Smooth muscle cell (in vitro differentiated cells): ENCODE data around the gene ZNF747. TPM values are rescaled to one million over a fixed set of nuclear protein-coding genes. Genes with fewer than 3 reads are reported as not detected.
A peak's percentile ranks its signal among the peaks of the same experiment; 100 is the strongest.

Experiments
- DNase-seq: peaks from one replicate; lab custom pipeline; 2025; ENCODE audit not compliant: unreplicated experiment; lab: John Stamatoyannopoulos, UW
- H2AFZ ChIP-seq: fragments of 200-600 bp; sonication (generic); 2 replicates; pipeline ENCODE4 v1.6.0; 2016; ENCODE audit warnings: antibody characterized with exemption, low read depth, mild to moderate bottlenecking
- H3F3A ChIP-seq: fragments of 200-600 bp; sonication (generic); 2 replicates; pipeline ENCODE4 v1.6.0; 2017; ENCODE audit warnings: antibody characterized with exemption, low read depth
- H3K27ac ChIP-seq: fragments of 200-600 bp; sonication (generic); 2 replicates; pipeline ENCODE4 v1.5.1; 2016; ENCODE audit warnings: low read depth, mild to moderate bottlenecking
- H3K27me3 ChIP-seq: fragments of 200-600 bp; sonication (generic); 2 replicates; pipeline ENCODE4 v1.6.1; 2016; ENCODE audit warnings: low read depth, mild to moderate bottlenecking
- H3K36me3 ChIP-seq: fragments of 200-600 bp; sonication (generic); 2 replicates; pipeline ENCODE4 v1.5.1; 2016; ENCODE audit warnings: low read depth
- H3K4me1 ChIP-seq: fragments of 200-600 bp; sonication (generic); 2 replicates; pipeline ENCODE4 v1.5.1; 2016; ENCODE audit warnings: low read depth
- H3K4me2 ChIP-seq: fragments of 200-600 bp; sonication (generic); 2 replicates; pipeline ENCODE4 v1.6.0; 2016; ENCODE audit warnings: mild to moderate bottlenecking
- H3K4me3 ChIP-seq: fragments of 200-600 bp; sonication (generic); 2 replicates; pipeline ENCODE4 v1.5.1; 2016; ENCODE audit warnings: mild to moderate bottlenecking
- H3K79me2 ChIP-seq: fragments of 200-600 bp; sonication (generic); 2 replicates; pipeline ENCODE4 v1.6.0; 2016; ENCODE audit warnings: low read depth, mild to moderate bottlenecking
- H3K9ac ChIP-seq: fragments of 200-600 bp; sonication (generic); 2 replicates; pipeline ENCODE4 v1.6.0; 2016; ENCODE audit warnings: low read depth
- H3K9me3 ChIP-seq: fragments of 200-600 bp; sonication (generic); replicated peaks from 2 replicates; pipeline ENCODE4 v1.5.1; 2016; ENCODE audit warnings: low read depth
- H4K20me1 ChIP-seq: fragments of 200-600 bp; sonication (generic); 2 replicates; pipeline ENCODE4 v1.6.0; 2016; ENCODE audit warnings: low read depth
- WGBS: methylation state at CpG from one replicate; pipeline ENCODE4 v1.1.7; 2016; ENCODE audit warnings: low lambda C conversion rate; 5-methylcytosine and 5-hydroxymethylcytosine counted together
- polyA plus RNA-seq: library from polyadenylated mRNA; unstranded; fragments of >200 nt; fragmentation: Nextera tagmentation; extraction: Ambion mirVana; gene quantifications from 2 replicates; pipeline ENCODE4 v1.2.1, GENCODE V29; 2016
- total RNA-seq: library from RNA; depleted of rRNA; stranded (reverse); fragments of >200 nt; gene quantifications from 2 replicates; pipeline ENCODE4 v1.2.3, GENCODE V29; 2014
- TF ChIP-seq, protein P1 (sequence below): fragments of 200-600 bp; sonication (generic); IDR thresholded peaks from 2 replicates; pipeline ENCODE4 v1.5.1; 2017; ENCODE audit warnings: borderline replicate concordance, mild to moderate bottlenecking, antibody characterized with exemption; ENCODE audit not compliant: insufficient read depth, poor library complexity, severe bottlenecking

The ZNF747 gene
- total and polyA plus RNA-seq, 2 experiments from 2014 or later: 5.7 to 6.3 TPM

DNA sequence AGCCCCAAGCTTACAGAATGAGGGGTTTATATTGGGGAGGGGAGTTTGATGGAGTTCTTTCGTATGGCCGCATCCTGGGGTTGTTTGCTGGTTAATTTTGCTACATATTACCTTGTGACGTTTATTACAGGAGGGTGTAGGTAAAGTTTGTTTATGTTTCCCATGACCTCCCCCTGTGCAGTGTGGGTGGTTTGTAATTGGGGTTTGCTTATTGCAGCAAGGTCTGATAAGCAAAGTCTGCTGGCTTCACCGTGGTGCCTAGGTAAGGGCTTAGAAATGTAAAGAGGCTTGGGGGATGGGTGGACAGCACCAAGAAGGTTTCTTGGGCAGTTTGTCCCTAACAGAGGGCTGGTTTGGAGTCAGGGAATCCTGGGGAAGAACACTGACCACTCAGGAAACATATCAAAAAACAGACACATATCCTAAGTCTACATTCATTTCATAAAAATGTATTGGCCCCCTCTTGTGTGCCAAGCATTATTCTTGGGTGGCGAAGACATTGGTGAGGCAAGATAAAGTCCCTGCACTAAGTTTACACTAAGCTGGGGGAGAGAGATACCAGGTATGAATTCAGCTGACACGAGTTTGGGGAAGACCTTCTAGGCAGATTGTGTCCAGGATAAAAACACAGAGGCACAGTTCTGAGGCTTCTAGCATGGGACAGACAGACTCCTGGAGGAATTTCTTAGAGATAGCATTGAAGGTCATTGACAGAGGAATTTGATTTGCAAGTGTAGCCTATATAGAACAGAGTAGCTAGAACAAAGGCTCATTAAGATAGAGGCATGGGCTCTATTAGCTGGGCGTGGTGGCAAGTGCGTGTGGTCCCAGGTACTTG lies 14.0 kb upstream of the ZNF747 start:
- peak overlapping the region; percentile 35 for H3K4me2 ChIP-seq
- H3K36me3 ChIP-seq: no peaks in the 10 kb centered on the region
- no peaks in the 10 kb centered on the region for H3K27me3 ChIP-seq
- H3K4me3 ChIP-seq: no peak overlapping the region
- H3K9ac ChIP-seq: no peak overlapping the region
- 53% methylated on average over 8 of the region's 8 CpGs for WGBS
- TF ChIP-seq, protein P1, sequence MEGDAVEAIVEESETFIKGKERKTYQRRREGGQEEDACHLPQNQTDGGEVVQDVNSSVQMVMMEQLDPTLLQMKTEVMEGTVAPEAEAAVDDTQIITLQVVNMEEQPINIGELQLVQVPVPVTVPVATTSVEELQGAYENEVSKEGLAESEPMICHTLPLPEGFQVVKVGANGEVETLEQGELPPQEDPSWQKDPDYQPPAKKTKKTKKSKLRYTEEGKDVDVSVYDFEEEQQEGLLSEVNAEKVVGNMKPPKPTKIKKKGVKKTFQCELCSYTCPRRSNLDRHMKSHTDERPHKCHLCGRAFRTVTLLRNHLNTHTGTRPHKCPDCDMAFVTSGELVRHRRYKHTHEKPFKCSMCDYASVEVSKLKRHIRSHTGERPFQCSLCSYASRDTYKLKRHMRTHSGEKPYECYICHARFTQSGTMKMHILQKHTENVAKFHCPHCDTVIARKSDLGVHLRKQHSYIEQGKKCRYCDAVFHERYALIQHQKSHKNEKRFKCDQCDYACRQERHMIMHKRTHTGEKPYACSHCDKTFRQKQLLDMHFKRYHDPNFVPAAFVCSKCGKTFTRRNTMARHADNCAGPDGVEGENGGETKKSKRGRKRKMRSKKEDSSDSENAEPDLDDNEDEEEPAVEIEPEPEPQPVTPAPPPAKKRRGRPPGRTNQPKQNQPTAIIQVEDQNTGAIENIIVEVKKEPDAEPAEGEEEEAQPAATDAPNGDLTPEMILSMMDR: no peak
- no peaks in the 10 kb centered on the region for H3K4me1 ChIP-seq
- no peaks in the 10 kb centered on the region for H4K20me1 ChIP-seq
- H3K79me2 ChIP-seq: no peaks in the 10 kb centered on the region
- no peak for DNase-seq
- peak overlapping the region; percentile 9 for H3K27ac ChIP-seq
- H3F3A ChIP-seq: peaks cover 7% of the 10 kb centered on the region
- no peaks in the 10 kb centered on the region for H3K9me3 ChIP-seq
- H2AFZ ChIP-seq: no peak overlapping the region

DNA sequence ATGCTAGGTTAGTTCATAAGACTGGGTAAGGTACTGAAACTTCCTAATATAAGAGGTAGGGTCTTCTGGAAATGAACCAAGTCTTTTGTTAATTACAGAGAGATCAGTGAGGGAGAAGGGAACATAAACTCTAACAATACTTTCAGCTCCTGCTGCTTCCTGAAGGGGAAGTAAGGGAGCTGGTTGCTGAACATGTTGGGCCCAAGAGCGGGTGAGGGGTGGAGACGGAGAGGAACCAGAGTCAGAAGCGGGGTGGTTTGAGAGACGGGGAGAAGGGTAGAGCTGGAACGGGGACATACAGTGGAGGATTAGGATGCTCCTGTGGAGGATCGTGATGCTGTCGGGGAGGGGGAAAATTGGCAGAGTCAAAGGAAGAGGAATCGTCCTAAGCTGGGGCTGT lies 11.5 kb upstream of the ZNF747 start:
- peaks cover 25% of the 10 kb centered on the region for H3K4me1 ChIP-seq

DNA sequence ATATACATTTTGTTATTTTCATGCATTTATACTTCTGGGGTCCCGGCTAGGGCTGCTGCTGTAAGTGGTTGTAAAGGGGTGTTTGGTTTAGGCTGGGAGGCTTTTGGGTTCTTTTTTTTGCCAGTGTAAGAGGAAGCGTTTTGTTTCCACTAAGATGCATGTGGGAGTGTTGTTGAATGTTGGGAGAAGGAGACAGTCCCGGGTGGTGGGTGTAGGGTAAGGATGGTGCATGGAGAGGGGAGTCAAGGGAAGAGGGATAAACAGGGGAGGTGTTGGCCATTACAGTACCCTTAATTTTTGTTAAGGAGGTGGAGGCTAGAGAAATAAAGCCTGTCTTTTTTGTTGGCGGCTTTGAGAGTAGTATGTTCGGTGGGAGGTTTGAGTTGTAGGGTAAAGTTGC lies 8.4 kb upstream of the ZNF747 start:
- no peak overlapping the region for H3K4me3 ChIP-seq
- H3K27ac ChIP-seq: no peak overlapping the region
- DNase-seq: no peak
- no peaks in the 10 kb centered on the region for H3K27me3 ChIP-seq
- no peaks in the 10 kb centered on the region for H4K20me1 ChIP-seq
- 74% methylated on average over 5 of the region's 5 CpGs for WGBS
- no peak overlapping the region for H3K9ac ChIP-seq
- TF ChIP-seq, protein P1: no peak
- H3K79me2 ChIP-seq: no peaks in the 10 kb centered on the region
- no peaks in the 10 kb centered on the region for H3K9me3 ChIP-seq
- H3K4me1 ChIP-seq: peaks cover 25% of the 10 kb centered on the region
- no peak overlapping the region for H3K4me2 ChIP-seq
- no peaks in the 10 kb centered on the region for H3K36me3 ChIP-seq
- peaks cover 6% of the 10 kb centered on the region for H3F3A ChIP-seq
- H2AFZ ChIP-seq: no peak overlapping the region

More for the DNA sequence above, 11.5 kb upstream of the ZNF747 start:
- H3F3A ChIP-seq: peaks cover 9% of the 10 kb centered on the region
- no peaks in the 10 kb centered on the region for H3K9me3 ChIP-seq
- no peak overlapping the region for H3K4me2 ChIP-seq
- H3K36me3 ChIP-seq: no peaks in the 10 kb centered on the region
- H3K27ac ChIP-seq: no peak overlapping the region
- WGBS: 87% methylated on average over 8 of the region's 8 CpGs
- no peak for DNase-seq
- no peaks in the 10 kb centered on the region for H3K27me3 ChIP-seq
- TF ChIP-seq, protein P1: no peak
- H2AFZ ChIP-seq: no peak overlapping the region
- H3K79me2 ChIP-seq: no peaks in the 10 kb centered on the region
- no peaks in the 10 kb centered on the region for H4K20me1 ChIP-seq
- H3K9ac ChIP-seq: no peak overlapping the region
- no peak overlapping the region for H3K4me3 ChIP-seq
